ENCODE data around the gene FLYWCH2.

GRCh38 chr16:2896480-2897010 is 13.5 kb downstream of the FLYWCH2 start:
- TF ChIP-seq CTCF (IDR thresholded peaks at IDR 0.05; ENCODE audit: control extremely low read depth in 1 of 3, insufficient read depth in 1 of 3, low read depth in 1 of 3, low read length in 3 of 3) (no peak), PHF8 (conservative IDR thresholded peaks at IDR 0.05; ENCODE audit: low read depth, low read length) (no peak), RXRA (IDR thresholded peaks at IDR 0.05; ENCODE audit: insufficient read depth, low read depth, low read length) (no peak), RNF2 (IDR thresholded peaks at IDR 0.05; ENCODE audit: borderline replicate concordance, low read depth, low read length, missing control alignments, poor library complexity, severe bottlenecking) (no peak), HDAC2 (IDR thresholded peaks at IDR 0.05; ENCODE audit: borderline replicate concordance in 1 of 2, low read depth in 2 of 2, low read length in 2 of 2) (no peak), EP300 (IDR thresholded peaks at IDR 0.05; ENCODE audit: borderline replicate concordance in 1 of 2, low read depth in 2 of 2, low read length in 2 of 2) (no peak), POLR2A (IDR thresholded peaks at IDR 0.05; ENCODE audit: control extremely low read depth in 1 of 2, low read depth in 2 of 2, low read length in 2 of 2) (no peak)
